Gastroesophageal sphincter (tissue), 4 donors: ENCODE data around the gene ERMAP. TPM values are rescaled to one million over a fixed set of nuclear protein-coding genes. Genes with fewer than 3 reads are reported as not detected.
A peak's percentile ranks its signal among the peaks of the same experiment; 100 is the strongest.

Experiments
- ATAC-seq: fragments of 150-250 bp; one replicate; pipeline ENCODE4 v1.9.1; 2016; ENCODE audit warnings: mild to moderate bottlenecking, moderate library complexity
- H3K27ac ChIP-seq, 4 donors: fragments of 200-600 bp; sonication (generic) in 3 of 4; 1 replicate in 3 of 4; 2 replicates in 1 of 4; pipeline ENCODE4 v1.5.1; 2016 to 2019
- H3K27me3 ChIP-seq: fragments of 200-600 bp; sonication (generic); one replicate; pipeline ENCODE4 v1.5.1; 2019
- H3K36me3 ChIP-seq, 2 donors: fragments of 200-600 bp; sonication (generic); one replicate each; pipeline ENCODE4 v1.5.1; 2019; ENCODE audit warnings: control low read depth in 1 of 2
- H3K4me1 ChIP-seq, 3 donors: fragments of 200-600 bp; sonication (generic); 1 replicate in 2 of 3; 2 replicates in 1 of 3; pipeline ENCODE4 v1.5.1; 2016 to 2019; ENCODE audit warnings: control low read depth in 2 of 3
- H3K4me3 ChIP-seq, 2 donors: fragments of 200-600 bp; sonication (generic); one replicate each; pipeline ENCODE4 v1.5.1; 2019; ENCODE audit warnings: mild to moderate bottlenecking in 1 of 2, moderate library complexity in 1 of 2
- H3K9me3 ChIP-seq, 3 donors: fragments of 200-600 bp; sonication (generic); one replicate each; pipeline ENCODE4 v1.5.1; 2017 to 2019; ENCODE audit warnings: control low read depth in 2 of 3
- CTCF ChIP-seq, 4 experiments: fragments of 200-600 bp in 2 of 4; fragments of 450-650 bp in 2 of 4; sonication (generic) in 1 of 4; IDR thresholded peaks; one replicate each; pipeline ENCODE4 v1.5.1; 2017 to 2019; ENCODE audit warnings: antibody characterized with exemption in 4 of 4, mild to moderate bottlenecking in 2 of 4, moderate library complexity in 2 of 4
- EP300 ChIP-seq: sonication (generic); formaldehyde crosslinking; IDR thresholded peaks from one replicate; pipeline ENCODE4 v1.6.1; 2017; ENCODE audit warnings: antibody characterized with exemption, mild to moderate bottlenecking
- POLR2A ChIP-seq, 2 donors: fragments of 450-650 bp; IDR thresholded peaks; one replicate each; pipeline ENCODE4 v1.6.1; 2017; ENCODE audit warnings: antibody characterized with exemption in 2 of 2, mild to moderate bottlenecking in 2 of 2, moderate library complexity in 1 of 2
- POLR2AphosphoS5 ChIP-seq: sonication (generic); formaldehyde crosslinking; IDR thresholded peaks from one replicate; pipeline ENCODE4 v1.6.1; 2017; ENCODE audit warnings: antibody characterized with exemption
- WGBS, 2 donors: methylation state at CpG; one replicate each; pipeline ENCODE4 v1.1.5; 2018; ENCODE audit warnings: low coverage in 1 of 2; 5-methylcytosine and 5-hydroxymethylcytosine counted together
- total RNA-seq, 4 donors: library from RNA; depleted of rRNA; stranded (reverse); fragments of >200 nt; gene quantifications; one replicate each; pipeline ENCODE4 v1.1.0, GENCODE V29; 2016

ERMAP gene
- total RNA-seq, 4 donors from 2014 or later, result 9.4 to 14.6 (median 10.5) TPM

GRCh38 chr1:42793824-42794223 is 23.1 kb upstream of the ERMAP start:
- no peak overlapping the region for H3K27ac ChIP-seq
- no peak for TF ChIP-seq EP300
- TF ChIP-seq POLR2AphosphoS5, result no peak
- H3K27me3 ChIP-seq, result no peaks in the 10 kb centered on the region
- WGBS, 2 donors, result no CpG with 5 or more reads among the region's 2 CpGs
- H3K4me3 ChIP-seq, result no peak overlapping the region
- peaks cover 0 to 4% (median 0%) of the 10 kb centered on the region in 3 donors for H3K4me1 ChIP-seq
- H3K36me3 ChIP-seq, result no peaks in the 10 kb centered on the region
- no peaks in the 10 kb centered on the region for H3K9me3 ChIP-seq
- peak; percentile 83 for ATAC-seq

- H3K27me3 ChIP-seq, result no peaks in the 10 kb centered on the region
- H3K27ac ChIP-seq, result no peak overlapping the region
- peaks cover 0 to 4% (median 0%) of the 10 kb centered on the region in 3 donors for H3K4me1 ChIP-seq
- ATAC-seq, result no peak
- TF ChIP-seq POLR2AphosphoS5 (no peak), POLR2A (IDR thresholded peaks at IDR 0.05) (no peak), CTCF (IDR thresholded peaks at IDR 0.05) (no peak), EP300 (no peak)
- no peaks in the 10 kb centered on the region for H3K9me3 ChIP-seq
- no peaks in the 10 kb centered on the region for H3K36me3 ChIP-seq
- WGBS, 2 donors, result 81 to 86% methylated on average over 2 to 3 of the region's 3 CpGs
- H3K4me3 ChIP-seq, result no peak overlapping the region
Observed at GRCh38 chr1:42797414-42797813, 19.5 kb upstream of the ERMAP start.

GRCh38 chr1:42797979-42798378 is 18.9 kb upstream of the ERMAP start:
- no peak overlapping the region for H3K27ac ChIP-seq
- no peak overlapping the region for H3K4me3 ChIP-seq
- no peaks in the 10 kb centered on the region for H3K27me3 ChIP-seq
- whole genome bisulfite sequencing, 2 donors, result 75 to 82% methylated on average over 3 of the region's 5 CpGs
- no peak for TF ChIP-seq POLR2AphosphoS5
- TF ChIP-seq CTCF (IDR thresholded peaks at IDR 0.05), result no peak
- TF ChIP-seq EP300, result no peak
- TF ChIP-seq POLR2A (IDR thresholded peaks at IDR 0.05), result no peak
- ATAC-seq, result no peak
- no peaks in the 10 kb centered on the region for H3K9me3 ChIP-seq
- H3K36me3 ChIP-seq, result no peaks in the 10 kb centered on the region
- H3K4me1 ChIP-seq, result peaks cover 0 to 4% (median 0%) of the 10 kb centered on the region in 3 donors

- TF ChIP-seq EP300, result no peak
- TF ChIP-seq CTCF (IDR thresholded peaks at IDR 0.05), result no peak
- peak; percentile 6 for TF ChIP-seq POLR2AphosphoS5
- Histone ChIP-seq H3K27me3 (no peaks in the 10 kb centered on the region), H3K27ac (no peak overlapping the region), H3K36me3 (peaks cover 0 to 16% of the 10 kb centered on the region in 2 donors), H3K9me3 (no peaks in the 10 kb centered on the region), H3K4me1 (no peaks in the 10 kb centered on the region), H3K4me3 (no peak overlapping the region)
- WGBS, 2 donors, result 70 to 100% methylated on average over 2 to 8 of the region's 8 CpGs
- peak; percentile 87 for ATAC-seq
Observed at GRCh38 chr1:42801832-42802473, 15.0 kb upstream of the ERMAP start.

- Histone ChIP-seq H3K36me3 (peaks cover 0 to 30% of the 10 kb centered on the region in 2 donors), H3K4me3 (no peak overlapping the region), H3K4me1 (no peaks in the 10 kb centered on the region), H3K27me3 (no peaks in the 10 kb centered on the region), H3K9me3 (no peaks in the 10 kb centered on the region), H3K27ac (peak overlapping the region in 1 of 4 donors; percentile 14)
- no peak for TF ChIP-seq POLR2AphosphoS5
- TF ChIP-seq POLR2A (IDR thresholded peaks at IDR 0.05), result no peak
- TF ChIP-seq EP300, result no peak
- TF ChIP-seq CTCF (IDR thresholded peaks at IDR 0.05), result no peak
- no peak for ATAC-seq
Observed at GRCh38 chr1:42806171-42806570, 10.8 kb upstream of the ERMAP start.
